Cerebellar cortex (tissue), 1 donor: ENCODE measurements around the gene MORC3.

Experiments used
- DNase-seq: peaks from one replicate; pipeline ENCODE4 v3.0.0-alpha.2; 2015; ENCODE audit warnings: low spot score

MORC3 gene

GRCh38 chr21:36423771-36424433 is 103.9 kb downstream of the MORC3 start:
- no peak for DNase-seq

GRCh38 chr21:36424592-36424991 is 104.6 kb downstream of the MORC3 start:
- no peak for DNase-seq

- DNase-seq = no peak
Observed at GRCh38 chr21:36425286-36425685, 105.3 kb downstream of the MORC3 start.
